GM18951 (cell line): ENCODE data around the gene SERPINB3.
"Not testable (repeated sequence)": the region's sequence is repeated elsewhere in the genome, so short reads cannot be mapped to it uniquely, and the experiment has no call there.

Source experiments
- POLR2A ChIP-seq: IDR thresholded peaks from 4 replicates; pipeline ENCODE4 v1.6.1; 2011; ENCODE audit warnings: mild to moderate bottlenecking; ENCODE audit not compliant: insufficient read length, insufficient read depth; ENCODE audit errors: extremely low read depth
- in situ Hi-C: fragments of 300-500 bp; cut with MboI; formaldehyde crosslinking; loops from one replicate; pipeline ENCODE4 v1.12.0; 2022; ENCODE audit warnings: low sequenced_read_pairs, mixed read lengths, inconsistent platforms; ENCODE audit not compliant: unreplicated experiment

Gene SERPINB3

GRCh38 chr18:63661750-63662149 lies at the start of gene SERPINB3:
TSS of gene SERPINB3 (minus strand) at chr18:63661893. CDS start at chr18:63661216, 677 bp downstream.
- in situ Hi-C loops = not testable (repeated sequence)

- no peak for TF ChIP-seq POLR2A
Measured at GRCh38 chr18:63708650-63709049, 47.0 kb upstream of the SERPINB3 start.

GRCh38 chr18:63707816-63708215 lies 46.1 kb upstream of the SERPINB3 start:
- in situ Hi-C loops = no loop called here
- no peak for TF ChIP-seq POLR2A

More at GRCh38 chr18:63708650-63709049, 47.0 kb upstream of the SERPINB3 start:
- in situ Hi-C loops = no loop called here

- in situ Hi-C loops = no loop called here
- TF ChIP-seq POLR2A = no peak
Measured at GRCh38 chr18:63705401-63705800, 43.7 kb upstream of the SERPINB3 start.

GRCh38 chr18:63702660-63703059 lies 41.0 kb upstream of the SERPINB3 start, which contains the start of gene SERPINB11:
TSS of gene SERPINB11 (plus strand) at chr18:63702960. CDS start at chr18:63710194, 7,234 bp downstream.
- no peak for TF ChIP-seq POLR2A
- in situ Hi-C loops = no loop called here

- in situ Hi-C loops = no loop called here
- TF ChIP-seq POLR2A = no peak
Measured at GRCh38 chr18:63701952-63702351, 40.3 kb upstream of the SERPINB3 start.

GRCh38 chr18:63700501-63700900 lies 38.8 kb upstream of the SERPINB3 start:
- in situ Hi-C loops = no loop called here
- TF ChIP-seq POLR2A = no peak

GRCh38 chr18:63697097-63697660 lies 35.5 kb upstream of the SERPINB3 start:
- in situ Hi-C loops = no loop called here
- no peak for TF ChIP-seq POLR2A

GRCh38 chr18:63689064-63689463 lies 27.4 kb upstream of the SERPINB3 start:
- TF ChIP-seq POLR2A = no peak
- in situ Hi-C loops = no loop called here

- in situ Hi-C loops = no loop called here
- no peak for TF ChIP-seq POLR2A
Measured at GRCh38 chr18:63686871-63687270, 25.2 kb upstream of the SERPINB3 start.

- in situ Hi-C loops = no loop called here
- TF ChIP-seq POLR2A = no peak
Measured at GRCh38 chr18:63684718-63685117, 23.0 kb upstream of the SERPINB3 start.

- no peak for TF ChIP-seq POLR2A
- in situ Hi-C loops = no loop called here
Measured at GRCh38 chr18:63683890-63684289, 22.2 kb upstream of the SERPINB3 start.

- in situ Hi-C loops = no loop called here
- TF ChIP-seq POLR2A = no peak
Measured at GRCh38 chr18:63683152-63683551, 21.5 kb upstream of the SERPINB3 start.

- in situ Hi-C loops = no loop called here
- TF ChIP-seq POLR2A = no peak
Measured at GRCh38 chr18:63681449-63682340, 20.0 kb upstream of the SERPINB3 start.
